MM.1S (cell line): ENCODE results near the gene CYP20A1.
"Not testable (repeated sequence)": the region's sequence is repeated elsewhere in the genome, so short reads cannot be mapped to it uniquely, and the experiment has no call there.

Experiments
- DNase-seq: peaks from one replicate; pipeline ENCODE4 v3.0.0-alpha.2; 2015
- H2AFZ ChIP-seq: fragments of 300-600 bp; sonication (generic); 2 replicates; pipeline ENCODE4 v1.6.0; 2016; ENCODE audit warnings: antibody characterized with exemption, low read length
- H3F3A ChIP-seq: fragments of 300-600 bp; sonication (generic); 2 replicates; pipeline ENCODE4 v1.6.1; 2016; ENCODE audit warnings: mild to moderate bottlenecking, antibody characterized with exemption, low read length, moderate library complexity, mixed read lengths; ENCODE audit not compliant: insufficient read depth
- H3K27ac ChIP-seq: fragments of 300-600 bp; sonication (generic); 2 replicates; pipeline ENCODE4 v1.5.1; 2016; ENCODE audit warnings: mild to moderate bottlenecking, low read length
- H3K27me3 ChIP-seq: fragments of 300-600 bp; sonication (generic); replicated peaks from 2 replicates; pipeline ENCODE4 v1.6.0; 2016; ENCODE audit warnings: low read length; ENCODE audit not compliant: insufficient read depth
- H3K36me3 ChIP-seq: fragments of 300-600 bp; sonication (generic); replicated peaks from 2 replicates; pipeline ENCODE4 v1.6.1; 2016; ENCODE audit warnings: mild to moderate bottlenecking, low read length, mixed read lengths; ENCODE audit not compliant: insufficient read depth
- H3K4me1 ChIP-seq: fragments of 300-600 bp; sonication (generic); 2 replicates; pipeline ENCODE4 v1.6.1; 2016; ENCODE audit warnings: low read length, mixed read lengths
- H3K4me2 ChIP-seq: fragments of 300-600 bp; sonication (generic); 2 replicates; pipeline ENCODE4 v1.6.0; 2016; ENCODE audit warnings: low read depth, low read length
- H3K4me3 ChIP-seq: fragments of 300-600 bp; sonication (generic); 2 replicates; pipeline ENCODE4 v1.5.1; 2016; ENCODE audit warnings: low read length, mixed read lengths
- H3K79me2 ChIP-seq: fragments of 300-600 bp; sonication (generic); 2 replicates; pipeline ENCODE4 v1.6.1; 2016; ENCODE audit warnings: mixed run types, low read length, mixed read lengths
- H3K9ac ChIP-seq: fragments of 300-600 bp; sonication (generic); 2 replicates; pipeline ENCODE4 v1.6.1; 2016; ENCODE audit warnings: low read length, mixed read lengths
- H3K9me2 ChIP-seq: fragments of 300-600 bp; sonication (generic); replicated peaks from 2 replicates; pipeline ENCODE4 v1.6.1; 2016; ENCODE audit warnings: mild to moderate bottlenecking, low read length, mixed read lengths; ENCODE audit not compliant: insufficient read depth
- H3K9me3 ChIP-seq: fragments of 300-600 bp; sonication (generic); replicated peaks from 2 replicates; pipeline ENCODE4 v1.6.1; 2016; ENCODE audit warnings: mild to moderate bottlenecking, low read length, mixed read lengths; ENCODE audit not compliant: insufficient read depth
- H4K20me1 ChIP-seq: fragments of 300-600 bp; sonication (generic); 2 replicates; pipeline ENCODE4 v1.6.1; 2016; ENCODE audit warnings: mild to moderate bottlenecking, low read length, moderate library complexity, mixed read lengths; ENCODE audit not compliant: insufficient read depth
- CTCF ChIP-seq: fragments of 300-600 bp; sonication (generic); IDR thresholded peaks from 2 replicates; pipeline ENCODE4 v1.5.1; 2016; ENCODE audit warnings: antibody characterized with exemption, low read length, mixed read lengths
- EZH2 ChIP-seq: fragments of 300-600 bp; sonication (generic); optimal IDR thresholded peaks from 2 replicates; pipeline ENCODE3; 2017; ENCODE audit warnings: low read depth, mild to moderate bottlenecking, antibody characterized with exemption, low read length, mixed read lengths
- EZH2phosphoT487 ChIP-seq: fragments of 300-600 bp; sonication (generic); IDR thresholded peaks from 2 replicates; pipeline ENCODE4 v1.6.1; 2018; ENCODE audit warnings: antibody characterized with exemption, low read length

CYP20A1 gene

GRCh38 chr2:203242518-203242917, 3.7 kb downstream of the CYP20A1 start:
- Histone ChIP-seq H3F3A (0 out of 2 replicates have a peak, but pooled peaks cover 5% of the 10 kb centered on the region), H3K9ac (no peak overlapping the region), H3K36me3 (no peaks in the 10 kb centered on the region; the same call in 1 of the 2 replicates), H3K9me3 (no peaks in the 10 kb centered on the region), H3K4me2 (no peak overlapping the region), H3K27me3 (no peaks in the 10 kb centered on the region), H2AFZ (no peak overlapping the region), H3K79me2 (peaks cover 42% of the 10 kb centered on the region), H3K4me3 (no peak overlapping the region), H3K9me2 (no peaks in the 10 kb centered on the region), H3K27ac (no peak overlapping the region), H3K4me1 (peaks cover 7% of the 10 kb centered on the region), H4K20me1 (no peaks in the 10 kb centered on the region)
- DNase-seq: no peak
- TF ChIP-seq CTCF: no peak

GRCh38 chr2:203246646-203247045, 7.8 kb downstream of the CYP20A1 start:
- TF ChIP-seq CTCF (no peak), EZH2phosphoT487 (no peak), EZH2 (no peak)
- H3K9me2 ChIP-seq: no peaks in the 10 kb centered on the region
- no peak overlapping the region for H3K27ac ChIP-seq
- no peak overlapping the region for H2AFZ ChIP-seq
- H3K36me3 ChIP-seq: no peaks in the 10 kb centered on the region
- no peak for DNase-seq
- H3K4me2 ChIP-seq: no peak overlapping the region
- H4K20me1 ChIP-seq: no peaks in the 10 kb centered on the region
- no peaks in the 10 kb centered on the region for H3F3A ChIP-seq
- H3K27me3 ChIP-seq: no peaks in the 10 kb centered on the region
- H3K9me3 ChIP-seq: no peaks in the 10 kb centered on the region
- no peak overlapping the region for H3K4me3 ChIP-seq
- H3K9ac ChIP-seq: no peak overlapping the region
- no peaks in the 10 kb centered on the region for H3K4me1 ChIP-seq
- H3K79me2 ChIP-seq: peaks cover 18% of the 10 kb centered on the region

- Histone ChIP-seq H3K4me1 (no peaks in the 10 kb centered on the region), H3K4me3 (no peak overlapping the region), H4K20me1 (no peaks in the 10 kb centered on the region), H3K9me2 (no peaks in the 10 kb centered on the region), H3K79me2 (no peaks in the 10 kb centered on the region), H3K27me3 (no peaks in the 10 kb centered on the region), H3K9me3 (no peaks in the 10 kb centered on the region), H3K27ac (no peak overlapping the region), H3F3A (no peaks in the 10 kb centered on the region), H3K9ac (no peak overlapping the region), H3K4me2 (no peak overlapping the region), H3K36me3 (no peaks in the 10 kb centered on the region; the same call in 1 of the 2 replicates), H2AFZ (no peak overlapping the region)
- DNase-seq: no peak
- TF ChIP-seq CTCF (no peak), EZH2 (no peak), EZH2phosphoT487 (no peak)
Observed at GRCh38 chr2:203252818-203253217, 14.0 kb downstream of the CYP20A1 start.

GRCh38 chr2:203253422-203254095, 14.7 kb downstream of the CYP20A1 start:
- not testable (repeated sequence) for H3K9me3 ChIP-seq, H3K27ac ChIP-seq, H3K27me3 ChIP-seq, H3F3A ChIP-seq, H3K9ac ChIP-seq, H3K4me1 ChIP-seq, DNase-seq, H4K20me1 ChIP-seq, H3K4me2 ChIP-seq, H3K36me3 ChIP-seq, H3K9me2 ChIP-seq, H2AFZ ChIP-seq, H3K79me2 ChIP-seq, H3K4me3 ChIP-seq
